Inflammatory macrophage treated with lipopolysaccharide for 4 hours (primary cell): ENCODE data around the gene HMOX1.

Experiments
- DNase-seq: peaks from one replicate; pipeline ENCODE4 v3.0.0-alpha.2; 2020

HMOX1 gene

GRCh38 chr22:35380537-35381423 is at the start of gene HMOX1:
Gene HMOX1 (plus strand): TSS chr22:35381096. CDS start chr22:35381174, 78 bp downstream.
- peak; percentile 96 for DNase-seq

GRCh38 chr22:35332278-35332677 is 48.6 kb upstream of the HMOX1 start:
- DNase-seq: no peak

GRCh38 chr22:35333220-35333619 is 47.7 kb upstream of the HMOX1 start:
- DNase-seq: no peak

- peak; percentile 45 for DNase-seq
These were observed 46.9 kb upstream of the HMOX1 start for GRCh38 chr22:35334004-35334403.

GRCh38 chr22:35335468-35335867 is 45.4 kb upstream of the HMOX1 start:
- no peak for DNase-seq

GRCh38 chr22:35335936-35336781 is 44.7 kb upstream of the HMOX1 start:
- DNase-seq: no peak

- no peak for DNase-seq
These were observed 43.0 kb upstream of the HMOX1 start for GRCh38 chr22:35337932-35338331.

GRCh38 chr22:35341090-35341874 is 39.6 kb upstream of the HMOX1 start:
- DNase-seq: no peak

GRCh38 chr22:35342390-35342789 is 38.5 kb upstream of the HMOX1 start:
- DNase-seq: no peak

GRCh38 chr22:35343664-35344550 is 37.0 kb upstream of the HMOX1 start:
- DNase-seq: no peak

- no peak for DNase-seq
These were observed 35.8 kb upstream of the HMOX1 start for GRCh38 chr22:35344956-35345690.

- no peak for DNase-seq
These were observed 34.9 kb upstream of the HMOX1 start for GRCh38 chr22:35345808-35346505.

- DNase-seq: no peak
These were observed 34.2 kb upstream of the HMOX1 start for GRCh38 chr22:35346596-35347220.

GRCh38 chr22:35347462-35347861 is 33.4 kb upstream of the HMOX1 start:
- no peak for DNase-seq

- DNase-seq: no peak
These were observed 32.8 kb upstream of the HMOX1 start for GRCh38 chr22:35348026-35348590.

- no peak for DNase-seq
These were observed 32.2 kb upstream of the HMOX1 start for GRCh38 chr22:35348703-35349102.

- no peak for DNase-seq
These were observed 31.6 kb upstream of the HMOX1 start for GRCh38 chr22:35349368-35349703.

GRCh38 chr22:35349704-35350538 is 31.0 kb upstream of the HMOX1 start:
- no peak for DNase-seq
